Measurements from ENCODE around the gene CIT. TPM values are rescaled to one million over a fixed set of nuclear protein-coding genes. Genes with fewer than 3 reads are reported as not detected.
"Not testable (repeated sequence)": the region's sequence is repeated elsewhere in the genome, so short reads cannot be mapped to it uniquely, and the experiment has no call there.

The CIT gene
- total RNA-seq, 1 experiment from 2014 or later: 33.4 TPM

DNA sequence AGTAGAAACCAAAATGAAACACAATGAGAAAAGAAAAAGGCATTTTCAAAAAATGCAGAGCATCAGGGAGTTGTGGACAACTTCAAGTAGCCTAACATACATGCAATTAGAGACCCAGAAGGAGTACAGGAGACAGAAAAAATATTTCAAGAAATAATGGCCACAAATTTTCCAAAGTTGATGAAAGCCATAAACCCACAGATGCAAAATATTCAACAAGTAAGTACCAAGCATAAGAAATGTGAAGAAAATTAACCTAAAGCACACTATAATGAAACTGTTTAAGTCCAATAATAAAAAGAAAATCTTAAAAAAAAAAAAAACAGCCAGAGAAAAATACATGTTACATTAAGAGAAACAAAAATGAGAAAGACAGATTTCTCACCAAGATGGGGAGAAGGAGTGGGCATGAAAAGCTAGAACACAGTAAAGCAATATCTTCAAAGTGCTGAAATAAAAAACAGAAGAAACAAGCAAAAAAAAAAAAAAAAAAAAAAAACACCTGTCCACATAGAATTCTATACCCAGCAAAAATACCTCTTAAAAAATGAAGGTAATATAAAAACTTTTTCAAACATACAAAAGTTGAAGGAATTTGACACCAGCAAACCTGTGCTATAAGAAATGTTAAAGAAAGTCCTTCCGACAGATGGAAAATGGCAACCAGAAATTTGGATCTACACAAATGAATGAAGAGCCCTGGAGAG, 132.1 kb downstream of the CIT start:
- DNase-seq (ENCODE audit: low read depth): no peak

DNA sequence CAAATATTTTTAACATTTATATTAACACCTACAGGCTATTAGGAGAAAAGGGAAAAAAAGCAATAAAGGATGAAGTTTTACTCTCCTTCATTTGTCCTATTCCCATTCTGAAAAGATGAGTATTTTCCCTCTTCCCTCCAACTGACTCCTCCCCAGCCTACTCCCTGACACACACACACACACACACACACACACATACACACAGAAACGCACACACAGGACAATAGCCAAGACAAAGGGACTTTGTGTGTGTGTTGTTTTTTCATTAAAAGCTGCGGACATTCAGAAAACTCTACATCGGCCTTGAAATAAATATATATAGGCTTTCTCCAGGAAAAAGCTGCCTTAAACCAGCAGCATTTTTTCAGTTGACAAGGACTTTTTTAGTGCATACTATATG, 134.4 kb downstream of the CIT start:
- no peak for DNase-seq (ENCODE audit: low read depth)

DNA sequence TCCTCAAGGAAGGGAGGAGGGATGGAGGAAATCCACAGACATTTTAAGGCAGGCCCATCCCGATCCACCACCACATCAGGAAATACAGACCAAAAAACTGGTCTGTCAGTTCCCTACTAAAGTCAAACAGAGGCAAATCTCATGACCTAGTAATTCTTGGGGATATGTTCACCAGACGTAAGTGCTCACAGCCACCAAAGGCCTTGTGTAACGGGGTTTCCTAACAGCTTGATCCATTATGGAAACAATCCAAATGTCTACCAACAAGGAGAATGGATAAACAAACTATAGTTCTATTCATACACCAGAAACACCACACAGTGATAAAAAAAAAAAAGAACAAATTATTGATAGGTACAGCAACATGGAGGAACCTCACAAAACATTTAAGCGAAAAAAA, 136.3 kb downstream of the CIT start:
- DNase-seq (ENCODE audit: low read depth): no peak

DNA sequence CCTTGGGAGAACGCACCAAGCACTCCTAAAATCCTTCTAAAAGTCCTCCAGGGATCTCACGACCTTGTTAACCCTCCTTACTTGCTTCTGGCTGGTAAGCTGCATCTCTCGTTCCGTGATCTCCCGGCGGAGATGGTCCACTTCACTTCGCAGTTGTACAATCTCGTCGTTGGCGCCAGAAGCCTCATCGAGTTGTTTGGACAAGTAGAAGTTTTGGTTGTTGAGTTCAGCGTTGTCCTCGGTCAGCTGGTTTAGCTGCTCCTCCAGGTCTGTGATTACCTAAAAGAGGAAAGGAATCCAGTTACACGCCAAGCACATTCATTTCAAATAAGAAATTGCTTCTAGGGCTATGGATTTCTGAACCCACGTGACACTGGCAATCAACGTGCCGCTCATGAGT, 142.0 kb downstream of the CIT start:
- DNase-seq (ENCODE audit: low read depth): no peak

DNA sequence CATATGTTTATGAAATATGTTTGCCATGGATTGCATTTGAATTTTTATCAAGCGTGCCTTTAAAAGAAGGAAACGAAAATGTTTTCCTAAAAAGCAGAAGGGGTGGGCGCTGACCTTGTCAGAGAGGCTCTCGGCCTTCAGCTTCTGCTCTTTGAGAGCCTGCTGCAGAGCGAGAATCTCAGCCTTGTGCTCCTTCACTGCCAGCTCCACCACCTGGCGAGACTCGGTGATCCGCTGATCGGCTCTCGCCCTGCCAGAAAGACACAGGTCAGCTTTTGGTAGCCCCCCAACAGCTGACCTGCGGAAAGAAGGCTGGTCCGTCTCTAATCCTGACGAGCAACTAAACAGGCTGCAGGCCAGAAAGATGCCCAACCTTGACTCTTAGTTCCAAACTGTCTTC, 146.7 kb downstream of the CIT start:
- DNase-seq (ENCODE audit: low read depth): no peak

DNA sequence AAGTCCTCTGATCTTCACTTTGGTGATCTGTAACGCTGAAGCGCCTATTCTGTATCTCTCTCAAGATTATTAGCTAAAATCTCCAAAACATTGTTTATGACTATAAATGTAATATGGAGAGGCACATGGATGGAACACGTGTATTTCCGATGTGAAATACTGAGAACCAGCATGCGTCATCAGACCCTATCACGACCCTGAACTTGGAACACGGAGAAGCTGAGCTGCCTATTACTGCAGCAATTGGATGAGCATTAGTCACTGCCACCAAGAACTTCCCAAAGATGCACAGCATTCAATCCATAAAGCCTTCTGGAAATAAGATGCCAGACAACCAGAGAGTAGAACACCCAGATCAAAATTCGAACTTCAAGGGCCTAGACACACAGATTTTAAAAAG, 147.2 kb downstream of the CIT start:
- no peak for DNase-seq (ENCODE audit: low read depth)

GRCh38 chr12:119728444-119728745, 148.7 kb downstream of the CIT start:
- no peak for DNase-seq (ENCODE audit: low read depth)

GRCh38 chr12:119727600-119728443, 149.3 kb downstream of the CIT start:
- no peak for DNase-seq (ENCODE audit: low read depth)

- no peak for DNase-seq (ENCODE audit: low read depth)
Observed at GRCh38 chr12:119725523-119725922, 151.6 kb downstream of the CIT start.

DNA sequence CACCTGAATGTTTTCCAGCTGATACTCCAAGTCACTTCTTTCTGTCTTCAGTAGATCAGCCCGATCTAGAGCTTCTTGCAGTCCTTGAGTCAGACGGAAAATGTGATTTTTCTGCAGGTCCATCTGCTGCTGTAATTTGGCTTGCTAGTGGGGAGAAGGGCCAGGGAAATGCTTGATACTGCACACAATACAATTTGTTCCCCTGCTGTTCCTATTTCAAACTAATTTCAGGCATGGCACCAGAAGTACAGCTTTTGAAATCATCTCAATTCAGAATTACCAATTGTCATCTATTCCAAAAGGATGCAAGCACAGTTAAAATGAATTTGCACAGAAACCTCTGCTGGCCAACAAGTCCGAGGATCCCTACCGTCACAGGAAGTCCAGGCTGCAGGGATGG, 155.8 kb downstream of the CIT start:
- no peak for DNase-seq (ENCODE audit: low read depth)

DNA sequence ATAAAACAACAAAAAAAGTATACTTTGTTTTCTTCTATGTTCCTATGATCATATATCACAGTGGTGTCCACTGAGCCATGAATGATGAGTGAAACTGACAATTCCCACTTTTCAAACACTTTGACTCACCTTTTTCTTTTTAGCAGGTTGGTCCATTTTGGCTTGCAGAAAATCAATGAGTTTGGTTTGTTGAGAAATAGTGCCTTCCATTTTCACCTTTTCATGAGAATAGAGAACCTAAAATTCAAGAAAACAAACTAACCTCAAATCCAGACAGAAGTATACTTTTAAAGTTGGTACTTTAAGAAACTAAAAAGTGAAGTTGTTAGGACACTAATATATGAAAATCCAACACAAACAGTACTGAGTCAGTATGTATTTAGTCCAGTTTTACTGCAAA, 156.8 kb downstream of the CIT start:
- no peak for DNase-seq (ENCODE audit: low read depth)

GRCh38 chr12:119718141-119718540, 159.0 kb downstream of the CIT start:
- no peak for DNase-seq (ENCODE audit: low read depth)

GRCh38 chr12:119715268-119715620, 161.9 kb downstream of the CIT start:
- peak; percentile 29 for DNase-seq (ENCODE audit: low read depth)

- DNase-seq (ENCODE audit: low read depth): no peak
Observed at GRCh38 chr12:119714614-119715267, 162.4 kb downstream of the CIT start.

- no peak for DNase-seq (ENCODE audit: low read depth)
Observed at GRCh38 chr12:119713551-119714031, 163.5 kb downstream of the CIT start.

DNA sequence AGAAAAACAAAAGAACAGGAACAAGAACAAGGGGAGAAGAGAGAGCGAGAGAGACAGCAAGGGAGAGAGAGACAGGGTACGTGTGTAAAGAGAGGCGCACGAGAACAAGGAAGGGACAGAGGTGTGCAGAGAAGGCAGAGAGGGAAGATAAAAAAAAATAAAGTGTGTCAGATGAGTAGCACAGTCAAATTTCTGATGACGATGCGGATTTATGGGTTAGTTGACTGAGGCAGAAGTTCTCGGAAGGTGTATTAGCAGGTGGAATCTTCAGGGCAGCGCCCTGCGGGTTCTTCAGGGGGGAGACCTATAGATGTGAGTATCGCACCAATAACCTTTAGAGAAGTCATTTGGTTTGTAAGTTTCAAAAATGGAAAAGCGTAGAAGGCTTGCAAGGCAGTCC, 164.4 kb downstream of the CIT start:
- no peak for DNase-seq (ENCODE audit: low read depth)

- no peak for DNase-seq (ENCODE audit: low read depth)
Observed at GRCh38 chr12:119711693-119712092, 165.4 kb downstream of the CIT start.

GRCh38 chr12:119710965-119711551, 166.1 kb downstream of the CIT start:
- DNase-seq (ENCODE audit: low read depth): no peak

- no peak for DNase-seq (ENCODE audit: low read depth)
Observed at GRCh38 chr12:119710374-119710964, 166.7 kb downstream of the CIT start.

DNA sequence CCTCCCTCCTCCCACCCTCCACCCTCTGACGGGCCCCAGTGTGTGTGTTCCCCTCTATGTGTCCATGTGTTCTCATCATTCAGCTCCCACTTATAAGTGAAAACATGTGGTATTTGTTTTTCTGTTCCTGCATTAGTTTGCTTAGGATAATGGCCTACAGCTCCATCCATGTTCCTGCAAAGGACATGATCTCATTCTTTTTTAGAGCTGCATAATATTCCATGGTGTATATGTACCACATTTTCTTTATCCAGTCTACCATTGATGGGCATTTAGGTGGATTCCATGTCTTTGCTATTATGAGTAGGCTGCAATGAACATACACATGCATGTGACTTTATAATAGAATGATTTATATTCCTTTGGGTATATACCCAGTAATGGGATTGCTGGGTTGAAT, 170.7 kb downstream of the CIT start:
- not testable (repeated sequence) for DNase-seq (ENCODE audit: low read depth)

- DNase-seq (ENCODE audit: low read depth): no peak
Observed at GRCh38 chr12:119705182-119705581, 171.9 kb downstream of the CIT start.
